ENCODE data around the gene EME1.
"Not testable (repeated sequence)": the region's sequence is repeated elsewhere in the genome, so short reads cannot be mapped to it uniquely, and the experiment has no call there.

Gene EME1

DNA sequence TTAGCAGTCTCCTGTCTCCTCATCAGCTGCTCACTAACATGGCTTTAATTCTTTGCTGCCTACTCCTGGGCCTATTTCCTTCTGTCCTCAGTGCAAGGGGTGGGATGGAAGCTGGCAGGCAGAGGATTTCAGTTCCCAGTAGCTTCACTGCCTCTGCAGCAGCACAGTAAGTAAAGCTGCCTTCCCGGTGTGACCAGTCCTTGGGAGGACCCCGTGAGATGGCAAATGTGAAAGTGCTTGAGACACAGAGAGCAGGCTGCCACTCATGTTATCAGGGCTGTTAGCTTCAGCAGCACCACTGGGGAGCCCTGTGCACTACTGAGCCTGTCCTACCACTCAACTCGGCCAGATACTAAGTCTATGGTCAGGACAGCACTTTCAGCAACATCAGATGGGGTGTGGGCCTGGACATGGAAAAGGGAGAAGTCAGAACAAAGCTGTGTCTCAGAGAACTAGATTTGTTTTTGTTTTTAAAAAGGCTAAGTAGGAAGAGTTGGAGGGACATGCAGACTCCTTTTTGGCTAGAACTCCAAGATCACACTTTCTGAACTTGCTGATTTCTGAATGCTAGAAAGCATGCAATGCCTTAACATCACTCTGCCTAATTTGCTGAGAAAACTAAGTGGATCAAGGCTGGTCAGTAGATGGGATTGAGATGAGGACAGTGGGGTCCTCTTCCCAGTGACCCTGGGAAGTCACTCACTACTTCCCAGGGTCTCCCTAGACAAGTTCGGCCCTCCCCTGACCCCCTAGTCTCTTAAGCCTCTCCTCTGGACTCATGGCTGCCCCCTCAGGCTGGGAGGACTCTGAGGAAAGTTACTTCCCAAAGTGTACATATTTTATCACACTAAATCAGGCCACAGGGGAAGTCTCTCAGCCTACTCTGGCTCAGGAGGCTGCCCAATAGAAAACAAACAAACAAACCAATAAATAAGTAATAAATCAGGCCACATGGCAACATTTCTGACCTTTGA lies 54.1 kb downstream of the EME1 start:
- DNase-seq, result peak; percentile 88

DNA sequence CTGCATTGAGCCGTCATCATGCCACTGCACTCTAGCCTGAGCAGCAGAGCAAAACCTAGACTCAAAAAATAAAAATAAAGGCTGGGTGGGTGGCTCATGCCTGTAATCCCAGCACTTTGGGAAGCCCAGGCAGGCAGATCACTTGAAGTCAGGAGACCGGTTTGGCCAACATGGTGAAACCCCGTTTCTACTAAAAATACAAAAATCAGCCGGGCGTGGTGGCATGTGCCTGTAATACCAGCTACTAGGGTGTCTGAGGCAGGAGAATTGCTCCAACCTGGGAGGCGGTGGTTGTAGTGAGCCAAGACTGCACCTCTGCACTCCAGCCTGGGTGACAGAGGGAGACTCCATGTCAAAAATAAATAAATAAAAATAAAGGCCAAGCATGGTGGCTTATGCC lies 55.1 kb downstream of the EME1 start:
- DNase-seq, result not testable (repeated sequence)

DNA sequence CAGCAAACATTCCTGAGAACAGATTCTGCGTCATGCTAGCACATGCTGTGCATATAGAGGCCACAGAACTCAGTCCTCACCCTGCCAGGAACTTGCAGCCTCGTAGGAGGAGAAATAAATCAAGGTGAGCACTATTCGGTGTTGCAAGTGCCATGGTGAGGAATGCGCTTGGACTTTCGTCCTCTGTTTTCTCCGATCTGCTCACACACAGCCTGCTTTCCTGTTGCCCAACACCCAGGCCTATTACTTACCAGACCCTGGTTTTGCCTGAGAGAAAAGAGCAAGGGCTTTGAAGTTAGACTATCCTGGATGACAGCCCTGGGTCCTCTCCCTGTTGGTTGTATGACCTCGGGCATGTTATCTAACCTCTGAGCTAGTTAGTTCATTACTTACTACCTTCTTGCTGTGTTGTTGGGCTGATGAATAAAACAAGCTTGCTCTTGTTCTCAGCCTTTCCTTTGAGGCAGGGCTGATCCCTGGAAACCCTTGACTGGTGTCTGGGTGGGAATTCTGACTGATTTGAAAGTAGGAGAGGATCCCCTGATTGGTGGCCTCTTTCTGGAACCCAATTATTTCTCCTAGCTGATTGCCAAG lies 55.9 kb downstream of the EME1 start:
- DNase-seq, result peak; percentile 94

DNA sequence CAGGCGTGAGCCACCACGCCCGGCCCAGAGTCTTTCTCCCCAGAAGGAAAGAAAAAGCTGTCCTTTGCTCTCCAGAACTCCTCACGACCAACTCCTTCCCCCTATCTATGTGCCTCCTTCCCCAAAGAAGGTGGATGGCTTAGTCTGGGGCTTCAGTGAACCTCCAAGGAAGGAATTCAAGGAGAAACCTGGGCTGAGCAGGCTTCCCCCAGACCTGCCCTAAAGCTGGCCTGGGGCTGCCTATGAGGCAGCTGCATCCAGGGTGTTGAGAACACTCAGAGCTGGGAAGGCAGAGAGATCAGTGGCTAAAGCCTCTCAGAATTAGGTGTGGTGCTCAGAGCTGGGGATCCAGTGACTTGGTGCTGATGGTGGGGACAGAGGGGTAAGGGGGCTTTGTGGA lies 56.8 kb downstream of the EME1 start:
- peak; percentile 69 for DNase-seq

Data from islet precursor cell (in vitro differentiated cells).